Measurements from ENCODE around the gene SPATS2L. TPM values are rescaled to one million over a fixed set of nuclear protein-coding genes. Genes with fewer than 3 reads are reported as not detected.

SPATS2L gene
- total and polyA plus RNA-seq, 12 donors: 16.7 to 68.8 (median 43.6) TPM

DNA sequence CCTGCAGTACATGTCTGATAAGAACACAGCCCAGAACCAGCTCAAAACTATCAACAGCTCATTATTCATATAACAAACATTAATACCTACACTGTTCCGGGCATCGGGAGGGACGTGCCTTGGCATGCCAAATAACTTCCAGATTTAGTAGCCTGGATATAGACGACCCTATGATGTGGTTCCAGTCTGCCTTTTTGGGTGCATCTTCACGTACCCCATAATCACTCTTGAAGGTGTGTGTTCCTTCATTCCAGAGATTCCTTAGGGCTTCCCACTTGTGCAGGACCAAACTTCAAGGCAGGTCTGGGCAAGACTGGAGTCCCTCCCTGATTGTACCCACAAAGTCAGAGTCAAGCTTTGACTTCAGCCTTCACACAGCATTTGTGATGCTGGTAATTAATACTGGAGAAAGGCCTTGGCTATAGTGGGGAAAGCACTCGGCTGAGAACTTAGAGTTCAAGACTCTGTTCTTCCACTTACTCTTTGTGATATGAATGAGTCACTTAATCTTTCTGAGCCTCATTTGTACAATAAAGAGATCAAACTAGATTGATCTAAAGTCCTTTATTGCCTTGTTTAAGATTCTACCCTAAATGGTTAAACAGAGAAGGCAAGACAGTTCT is 27.7 kb upstream of the SPATS2L start:
- no peaks in the 10 kb centered on the region for H3K36me3 ChIP-seq (replicated peaks in 1 of 2)
- H3K27me3 ChIP-seq: no peaks in the 10 kb centered on the region
- TF ChIP-seq, protein P1, sequence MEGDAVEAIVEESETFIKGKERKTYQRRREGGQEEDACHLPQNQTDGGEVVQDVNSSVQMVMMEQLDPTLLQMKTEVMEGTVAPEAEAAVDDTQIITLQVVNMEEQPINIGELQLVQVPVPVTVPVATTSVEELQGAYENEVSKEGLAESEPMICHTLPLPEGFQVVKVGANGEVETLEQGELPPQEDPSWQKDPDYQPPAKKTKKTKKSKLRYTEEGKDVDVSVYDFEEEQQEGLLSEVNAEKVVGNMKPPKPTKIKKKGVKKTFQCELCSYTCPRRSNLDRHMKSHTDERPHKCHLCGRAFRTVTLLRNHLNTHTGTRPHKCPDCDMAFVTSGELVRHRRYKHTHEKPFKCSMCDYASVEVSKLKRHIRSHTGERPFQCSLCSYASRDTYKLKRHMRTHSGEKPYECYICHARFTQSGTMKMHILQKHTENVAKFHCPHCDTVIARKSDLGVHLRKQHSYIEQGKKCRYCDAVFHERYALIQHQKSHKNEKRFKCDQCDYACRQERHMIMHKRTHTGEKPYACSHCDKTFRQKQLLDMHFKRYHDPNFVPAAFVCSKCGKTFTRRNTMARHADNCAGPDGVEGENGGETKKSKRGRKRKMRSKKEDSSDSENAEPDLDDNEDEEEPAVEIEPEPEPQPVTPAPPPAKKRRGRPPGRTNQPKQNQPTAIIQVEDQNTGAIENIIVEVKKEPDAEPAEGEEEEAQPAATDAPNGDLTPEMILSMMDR (IDR thresholded peaks at IDR 0.05): no peak
- TF ChIP-seq POLR2A (IDR thresholded peaks at IDR 0.05): no peak
- no peaks in the 10 kb centered on the region for H3K9me3 ChIP-seq (replicated peaks in 1 of 3)
- H3K4me1 ChIP-seq (replicated peaks in 1 of 2): no peaks in the 10 kb centered on the region
- 87 to 94% (median 91%) methylated on average over 6 of the region's 6 CpGs for WGBS, 4 donors
- no peak for DNase-seq
- no peak overlapping the region for H3K4me3 ChIP-seq
- H3K27ac ChIP-seq: no peak overlapping the region
- intact Hi-C loops (cut with DNase I): no loop called here

DNA sequence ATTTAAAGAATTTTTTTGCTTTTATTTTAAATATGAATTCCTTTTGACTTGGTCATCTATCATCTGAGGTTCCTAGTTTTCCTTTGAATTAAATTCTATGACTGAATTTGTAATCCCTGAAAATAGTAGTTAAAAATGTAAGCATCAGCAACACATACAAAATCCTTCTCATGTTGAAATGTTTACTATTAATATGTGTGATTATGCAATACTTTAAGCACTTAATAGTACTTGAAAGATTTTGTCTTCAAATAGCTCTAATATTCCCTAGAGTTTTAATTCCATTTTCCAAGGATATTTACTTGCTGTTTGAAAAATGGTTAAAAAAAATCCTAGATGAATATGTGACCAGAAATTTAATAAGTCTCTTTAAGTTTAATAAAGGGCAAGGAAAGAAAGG is 26.6 kb upstream of the SPATS2L start:
- H3K27me3 ChIP-seq: no peaks in the 10 kb centered on the region
- intact Hi-C loops (cut with DNase I): no loop called here

DNA sequence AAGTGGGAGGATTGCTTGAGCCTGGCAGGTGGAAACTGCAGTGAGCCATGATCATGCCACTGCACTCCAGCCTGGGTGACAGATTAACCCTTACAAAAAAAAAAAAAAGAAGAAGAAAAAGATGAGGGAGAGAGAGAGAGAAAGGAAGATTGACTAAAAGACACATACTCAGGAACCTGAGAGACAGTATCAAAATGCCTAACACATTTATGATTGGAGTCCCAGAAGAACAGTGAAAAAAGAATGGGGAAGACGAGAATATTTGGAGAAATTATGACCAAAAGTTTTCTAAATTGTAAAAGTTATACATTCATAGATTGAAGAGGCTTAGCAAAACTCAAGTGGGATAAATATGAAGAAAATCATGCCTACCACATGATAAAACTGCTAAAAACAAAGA is 19.9 kb upstream of the SPATS2L start:
- intact Hi-C loops (cut with DNase I): no loop called here
- Histone ChIP-seq H3K9me3 (replicated peaks in 1 of 3) (no peaks in the 10 kb centered on the region), H3K4me3 (no peak overlapping the region), H3K27me3 (no peaks in the 10 kb centered on the region), H3K4me1 (replicated peaks in 1 of 2) (no peaks in the 10 kb centered on the region), H3K36me3 (replicated peaks in 1 of 2) (no peaks in the 10 kb centered on the region), H3K27ac (no peak overlapping the region)
- TF ChIP-seq, protein P1 (IDR thresholded peaks at IDR 0.05): no peak
- no peak for TF ChIP-seq POLR2A (IDR thresholded peaks at IDR 0.05)
- WGBS, 4 donors: 46 to 92% (median 88%) methylated on average over 1 of the region's 1 CpG
- DNase-seq: no peak

More for the DNA sequence above, 26.6 kb upstream of the SPATS2L start:
- Histone ChIP-seq H3K4me1 (replicated peaks in 1 of 2) (no peaks in the 10 kb centered on the region), H3K36me3 (replicated peaks in 1 of 2) (no peaks in the 10 kb centered on the region), H3K27ac (no peak overlapping the region), H3K4me3 (no peak overlapping the region), H3K9me3 (replicated peaks in 1 of 3) (no peaks in the 10 kb centered on the region)
- no peak for TF ChIP-seq POLR2A (IDR thresholded peaks at IDR 0.05)
- TF ChIP-seq, protein P1 (IDR thresholded peaks at IDR 0.05): no peak
- DNase-seq: no peak

DNA sequence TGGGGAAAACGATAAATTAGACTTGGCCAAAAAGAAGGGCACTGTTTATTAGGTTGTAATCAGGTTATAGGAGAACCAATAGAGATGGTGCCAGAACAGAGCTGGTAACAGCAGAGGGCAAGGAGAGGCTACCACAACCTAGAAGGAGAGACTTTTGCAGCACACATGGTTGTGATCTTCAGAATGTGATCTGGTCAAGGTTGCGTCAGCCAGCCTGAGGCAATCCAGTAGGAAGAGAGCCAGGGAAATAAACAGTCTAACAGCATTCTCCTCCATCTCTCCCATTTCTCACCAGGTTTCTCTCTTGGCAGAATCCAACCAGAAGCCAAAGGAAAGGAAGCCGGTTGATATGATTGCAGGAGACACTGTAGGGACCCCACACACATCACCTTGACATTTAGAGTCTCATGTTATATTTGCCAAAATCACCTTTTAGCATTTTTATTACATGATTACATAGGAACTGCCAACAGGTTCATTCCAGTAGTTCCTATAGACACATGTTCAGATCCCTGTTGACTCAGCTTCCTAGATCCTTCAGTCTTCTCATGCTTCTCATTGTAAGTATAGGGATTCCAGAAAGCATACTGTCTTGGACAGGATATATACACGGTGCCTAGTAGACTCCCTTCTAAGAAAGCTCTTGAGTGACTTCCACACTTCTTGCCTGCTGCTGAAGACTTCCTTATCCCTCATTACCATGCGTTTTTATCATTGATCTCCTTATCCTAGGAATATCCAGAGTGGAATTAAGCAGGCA is 17.6 kb upstream of the SPATS2L start:
- Histone ChIP-seq H3K27ac (no peak overlapping the region), H3K4me1 (replicated peaks in 1 of 2) (no peaks in the 10 kb centered on the region), H3K36me3 (replicated peaks in 1 of 2) (no peaks in the 10 kb centered on the region), H3K4me3 (no peak overlapping the region), H3K27me3 (no peaks in the 10 kb centered on the region), H3K9me3 (replicated peaks in 1 of 3) (no peaks in the 10 kb centered on the region)
- TF ChIP-seq, protein P1 (IDR thresholded peaks at IDR 0.05): no peak
- 69 to 79% (median 75%) methylated on average over 5 of the region's 5 CpGs for WGBS, 4 donors
- DNase-seq: peak in 5 of 7 donors; percentile 11 to 60 (median 19)
- intact Hi-C loops (cut with DNase I): no loop called here

Measured in adrenal gland (tissue), 12 donors.